Measurements from ENCODE around the gene COX6B2. TPM values are rescaled to one million over a fixed set of nuclear protein-coding genes. Genes with fewer than 3 reads are reported as not detected.

COX6B2 gene
- polyA plus RNA-seq, 1 of the 3 experiments (the other 2 are of a cell fraction): 0.74 TPM

- Histone ChIP-seq H3K9ac (no peak overlapping the region), H3K4me1 (ENCODE audit: control insufficient read depth in 1 of 2, insufficient read depth in 2 of 2, low read depth in 1 of 2, low read length in 1 of 2) (peaks cover 0 to 38% of the 10 kb centered on the region in 2 experiments; a peak in 1 of 4 replicates), H3K79me2 (ENCODE audit: insufficient read depth) (no peaks in the 10 kb centered on the region), H4K20me1 (ENCODE audit: insufficient read depth) (no peaks in the 10 kb centered on the region), H3F3A (replicated peaks; ENCODE audit: insufficient read depth) (peaks cover 6% of the 10 kb centered on the region), H3K27me3 (ENCODE audit: insufficient read depth) (no peaks in the 10 kb centered on the region), H2AFZ (ENCODE audit: low read depth) (no peak overlapping the region), H3K36me3 (replicated peaks in 1 of 2; ENCODE audit: control insufficient read depth in 1 of 2, insufficient read depth in 2 of 2, low read length in 1 of 2) (peaks cover 0 to 4% of the 10 kb centered on the region in 2 experiments), H3K9me2 (no peaks in the 10 kb centered on the region), H3K27ac (ENCODE audit: low read depth in 2 of 2, low read length in 1 of 2) (peak overlapping the region in 1 of 2 experiments; percentile 85; a peak in 1 of 4 replicates), H3K9me3 (no peaks in the 10 kb centered on the region), H3K4me2 (no peak overlapping the region), H3K4me3 (ENCODE audit: low read depth in 2 of 2, low read length in 1 of 2) (no peak overlapping the region)
- POLR2A ChIA-PET: no interaction called here
- CTCF ChIA-PET: interaction anchor here (0.8 to 1.3 kb wide), 4 partner anchors 37 to 158 kb away, joined by 3 to 4 read pairs (median 4); partner anchors contain the start of gene TMEM238
- DNase-seq: peak; percentile 51
- 91% methylated on average over 24 of the region's 43 CpGs for WGBS (ENCODE audit: low lambda C conversion rate)
- TF ChIP-seq NFIC (IDR thresholded peaks at IDR 0.05; ENCODE audit: borderline replicate concordance) (peak; percentile 42; the same call in 1 of the 2 replicates), TEAD4 (IDR thresholded peaks at IDR 0.05; ENCODE audit: borderline replicate concordance, insufficient read depth) (no peak)
Measured at GRCh38 chr19:55345818-55346724, 8.4 kb downstream of the COX6B2 start.

DNA sequence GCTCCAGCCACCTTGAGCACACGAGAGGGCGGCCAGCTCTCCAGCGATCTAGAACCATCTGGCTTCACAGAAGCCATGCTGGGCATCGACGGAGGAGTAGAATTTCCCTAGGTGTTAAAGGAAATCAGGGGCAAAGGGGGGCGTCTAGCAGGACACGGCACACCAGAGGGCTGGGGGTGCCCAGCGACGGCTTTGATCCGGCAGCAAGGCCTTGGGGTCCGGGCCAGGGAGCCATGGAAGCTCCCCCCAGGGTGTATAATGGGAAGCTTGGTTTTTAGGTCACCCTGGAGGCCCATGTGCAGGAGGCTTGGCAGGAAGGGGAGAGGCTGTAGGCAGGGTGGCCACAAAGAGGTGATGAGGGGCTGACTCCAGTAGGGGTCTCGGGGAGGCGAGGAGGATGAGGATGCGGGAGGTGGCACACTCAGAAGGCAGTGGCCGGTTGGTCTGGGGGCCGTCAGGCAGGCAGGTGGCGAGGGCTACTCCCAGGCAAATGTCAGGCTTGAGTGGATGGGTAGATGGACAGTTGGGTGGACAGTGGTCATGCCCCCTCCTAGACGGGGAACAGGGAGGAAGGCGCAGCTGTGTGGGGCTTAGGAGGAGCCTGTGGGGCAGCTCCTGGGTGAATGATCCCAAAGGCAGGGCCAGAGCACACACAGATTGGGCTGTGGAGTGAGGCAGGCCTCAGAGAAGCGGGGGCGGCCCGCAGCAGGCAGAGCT is 9.3 kb downstream of the COX6B2 start:
- Histone ChIP-seq H3K4me3 (ENCODE audit: low read depth in 2 of 2, low read length in 1 of 2) (no peak overlapping the region), H3K4me1 (ENCODE audit: control insufficient read depth in 1 of 2, insufficient read depth in 2 of 2, low read depth in 1 of 2, low read length in 1 of 2) (peaks cover 0 to 38% of the 10 kb centered on the region in 2 experiments; a peak in 1 of 4 replicates), H3K27me3 (ENCODE audit: insufficient read depth) (no peaks in the 10 kb centered on the region), H3K36me3 (replicated peaks in 1 of 2; ENCODE audit: control insufficient read depth in 1 of 2, insufficient read depth in 2 of 2, low read length in 1 of 2) (peaks cover 0 to 4% of the 10 kb centered on the region in 2 experiments), H3K9me3 (no peaks in the 10 kb centered on the region), H4K20me1 (ENCODE audit: insufficient read depth) (no peaks in the 10 kb centered on the region), H3K9ac (no peak overlapping the region), H3K27ac (ENCODE audit: low read depth in 2 of 2, low read length in 1 of 2) (peak overlapping the region in 1 of 2 experiments; percentile 85; a peak in 2 of 4 replicates), H3F3A (replicated peaks; ENCODE audit: insufficient read depth) (peaks cover 6% of the 10 kb centered on the region), H3K4me2 (no peak overlapping the region), H2AFZ (ENCODE audit: low read depth) (no peak overlapping the region), H3K9me2 (no peaks in the 10 kb centered on the region), H3K79me2 (ENCODE audit: insufficient read depth) (peaks cover 7% of the 10 kb centered on the region; the same call in 1 of the 2 replicates)
- TF ChIP-seq TEAD4 (IDR thresholded peaks at IDR 0.05; ENCODE audit: borderline replicate concordance, insufficient read depth): no peak
- TF ChIP-seq PBX3 (IDR thresholded peaks at IDR 0.05): no peak
- TF ChIP-seq FOXJ3 (CRISPR knock-in tag; IDR thresholded peaks at IDR 0.05): no peak
- WGBS (ENCODE audit: low lambda C conversion rate): 94% methylated on average over 22 of the region's 22 CpGs
- DNase-seq: no peak
- CTCF ChIA-PET: interaction anchor here (0.8 to 1.0 kb wide), 4 partner anchors 38 to 287 kb away, joined by 3 read pairs; partner anchors contain the start of gene TMEM238
- POLR2A ChIA-PET: interaction anchor here (1.1 kb wide), 1 partner anchor 62 kb away, joined by 5 read pairs; the partner anchor contains the start of gene UBE2S

DNA sequence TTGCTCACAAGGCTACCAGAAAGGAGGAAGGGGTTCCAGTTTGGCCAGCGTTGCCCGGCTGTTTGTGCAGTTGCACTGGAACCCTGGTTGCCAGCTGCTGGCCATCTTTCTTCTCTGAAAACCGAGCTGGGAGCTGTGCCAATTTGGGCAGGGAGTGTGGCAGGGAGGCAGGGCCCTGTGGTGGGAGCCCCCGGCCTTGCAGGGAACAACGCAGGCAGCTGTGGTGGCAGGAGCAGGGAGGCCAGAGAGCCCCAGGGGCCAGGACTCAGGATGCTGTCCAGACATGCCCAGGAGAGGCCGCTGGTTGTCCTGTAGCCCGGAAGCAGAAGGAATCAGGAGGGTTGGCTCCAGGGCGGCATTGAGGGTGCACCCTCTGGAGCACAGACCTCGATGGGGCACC is 10.1 kb downstream of the COX6B2 start:
- peaks cover 9% of the 10 kb centered on the region; the same call in 1 of the 2 replicates for H3K79me2 ChIP-seq (ENCODE audit: insufficient read depth)
- TF ChIP-seq EZH2phosphoT487 (IDR thresholded peaks at IDR 0.05; ENCODE audit: borderline replicate concordance, low read depth) (no peak), SMC3 (IDR thresholded peaks at IDR 0.05; ENCODE audit: low read depth, low read length) (peak; percentile 20; the same call in 1 of the 2 replicates), CTCF (IDR thresholded peaks at IDR 0.05) (0 out of 2 replicates have a peak, but pooled peaks have one; percentile 10), TEAD4 (IDR thresholded peaks at IDR 0.05; ENCODE audit: borderline replicate concordance, insufficient read depth) (no peak), CHD2 (IDR thresholded peaks at IDR 0.05; ENCODE audit: low read length, partially characterized antibody) (peak; percentile 30), EP300 (IDR thresholded peaks at IDR 0.05; ENCODE audit: borderline replicate concordance in 1 of 2, low read depth in 1 of 2, low read length in 1 of 2) (peak in 1 of 2 experiments; percentile 59; a peak in 1 of 4 replicates), RAD21 (IDR thresholded peaks at IDR 0.05; ENCODE audit: low read length) (peak; percentile 50), YY1 (IDR thresholded peaks at IDR 0.05; ENCODE audit: low read depth) (no peak)
- H3K9ac ChIP-seq: no peak overlapping the region
- H2AFZ ChIP-seq (ENCODE audit: low read depth): no peak overlapping the region
- no peaks in the 10 kb centered on the region for H3K27me3 ChIP-seq (ENCODE audit: insufficient read depth)
- H3K4me1 ChIP-seq (ENCODE audit: control insufficient read depth in 1 of 2, insufficient read depth in 2 of 2, low read depth in 1 of 2, low read length in 1 of 2): peaks cover 0 to 38% of the 10 kb centered on the region in 2 experiments; a peak in 1 of 4 replicates
- CTCF ChIA-PET: interaction anchor here (0.6 to 1.0 kb wide), 6 partner anchors 9 to 288 kb away, joined by 3 read pairs; no protein-coding TSS in a partner anchor
- peak; percentile 91 for DNase-seq
- peaks cover 6% of the 10 kb centered on the region for H3F3A ChIP-seq (replicated peaks; ENCODE audit: insufficient read depth)
- H3K36me3 ChIP-seq (replicated peaks in 1 of 2; ENCODE audit: control insufficient read depth in 1 of 2, insufficient read depth in 2 of 2, low read length in 1 of 2): peaks cover 0 to 4% of the 10 kb centered on the region in 2 experiments
- peak overlapping the region in 1 of 2 experiments; percentile 85; a peak in 2 of 4 replicates for H3K27ac ChIP-seq (ENCODE audit: low read depth in 2 of 2, low read length in 1 of 2)
- 0 out of 2 replicates have a peak overlapping the region, but pooled peaks have one; percentile 2 for H3K4me2 ChIP-seq
- H3K4me3 ChIP-seq (ENCODE audit: low read depth in 2 of 2, low read length in 1 of 2): no peak overlapping the region
- H3K9me3 ChIP-seq: no peaks in the 10 kb centered on the region
- H4K20me1 ChIP-seq (ENCODE audit: insufficient read depth): no peaks in the 10 kb centered on the region
- H3K9me2 ChIP-seq: no peaks in the 10 kb centered on the region
- POLR2A ChIA-PET: interaction anchor here (1.1 kb wide), 1 partner anchor 63 kb away, joined by 5 read pairs; the partner anchor contains the start of gene UBE2S
- WGBS (ENCODE audit: low lambda C conversion rate): 67% methylated on average over 6 of the region's 9 CpGs
